ENCODE measurements around the gene TDRD9.

TDRD9 gene

GRCh38 chr14:104101651-104102281 is 173.5 kb downstream of the TDRD9 start:
- DNase-seq (ENCODE audit: low read depth in 3 of 3): no peak

All from stimulated activated CD4-positive, alpha-beta T cell treated with anti-CD3 and anti-CD28 coated beads, TNF-alpha, amount 100 ng/mL, for 48 hours (primary cell).